CD4-positive, alpha-beta T cell (primary cell): ENCODE measurements around the gene CNTN3. TPM values are rescaled to one million over a fixed set of nuclear protein-coding genes. Genes with fewer than 3 reads are reported as not detected.

Experiments
- ATAC-seq: fragments of 200-7000 bp; cut with Tn5 transposase; one replicate; pipeline ENCODE4 v1.10.0; 2022; ENCODE audit warnings: mild to moderate bottlenecking; ENCODE audit not compliant: poor library complexity
- CTCF ChIA-PET: fragments of 350-600 bp; sonication (Branson Sonifier 250); formaldehyde crosslinking; loops from one replicate; lab custom pipeline; 2021; ENCODE audit warnings: antibody characterized with exemption, inconsistent platforms; lab: Charles Lee
- POLR2A ChIA-PET: fragments of 350-600 bp; sonication (Branson Sonifier 250); formaldehyde crosslinking; loops from one replicate; lab custom pipeline; 2021; ENCODE audit warnings: antibody characterized with exemption, inconsistent platforms; lab: Charles Lee
- DNase-seq, 14 experiments: peaks; one replicate each; pipeline ENCODE4 v3.0.0-alpha.2; 2013 to 2020; ENCODE audit warnings: mixed read lengths in 2 of 14
- H3K27ac ChIP-seq, 2 donors: one replicate each; pipeline versions ENCODE4 v1.5.1 to v1.7.0; 2013; ENCODE audit warnings: low read length in 2 of 2, low read depth in 1 of 2, mild to moderate bottlenecking in 1 of 2
- H3K27me3 ChIP-seq, 2 experiments: 1 replicate in 1 of 2; 2 replicates in 1 of 2; pipeline versions ENCODE4 v1.6.1 to v1.7.0; 2013; ENCODE audit warnings: low read length in 2 of 2, control low read depth in 1 of 2, mild to moderate bottlenecking in 1 of 2, moderate library complexity in 1 of 2; ENCODE audit not compliant: insufficient read depth in 2 of 2, control insufficient read depth in 1 of 2
- H3K36me3 ChIP-seq: one replicate; pipeline ENCODE4 v1.6.1; 2013; ENCODE audit warnings: low read length, control low read depth; ENCODE audit not compliant: insufficient read depth
- H3K4me1 ChIP-seq: one replicate; pipeline ENCODE4 v1.6.1; 2013; ENCODE audit warnings: low read length, control low read depth; ENCODE audit not compliant: insufficient read depth
- H3K4me3 ChIP-seq: one replicate; pipeline ENCODE4 v1.5.1; 2013; ENCODE audit warnings: mild to moderate bottlenecking, low read length, moderate library complexity
- H3K9me3 ChIP-seq, 2 experiments: 1 replicate in 1 of 2; 2 replicates in 1 of 2; pipeline versions ENCODE4 v1.6.1 to v1.7.0; 2013; ENCODE audit warnings: low read length in 2 of 2, mild to moderate bottlenecking in 2 of 2, control low read depth in 1 of 2, moderate library complexity in 1 of 2; ENCODE audit not compliant: control insufficient read depth in 1 of 2, insufficient read depth in 1 of 2
- H3K27ac Mint-ChIP-seq: one replicate; pipeline ENCODE4 v1.8.0; 2020; ENCODE audit warnings: mixed read lengths
- H3K27me3 Mint-ChIP-seq: one replicate; pipeline ENCODE4 v1.8.0; 2021; ENCODE audit warnings: mixed read lengths
- H3K36me3 Mint-ChIP-seq: one replicate; pipeline ENCODE4 v1.8.0; 2021; ENCODE audit warnings: low read depth, mixed read lengths
- H3K4me1 Mint-ChIP-seq: one replicate; pipeline ENCODE4 v1.8.0; 2021; ENCODE audit warnings: low read depth, mixed read lengths
- H3K4me3 Mint-ChIP-seq: one replicate; pipeline ENCODE4 v1.8.0; 2020; ENCODE audit warnings: mild to moderate bottlenecking, mixed read lengths
- H3K9me3 Mint-ChIP-seq: one replicate; pipeline ENCODE4 v1.8.0; 2020; ENCODE audit warnings: mixed read lengths
- CTCF ChIP-seq: fragments of 200-600 bp; IDR thresholded peaks from one replicate; pipeline ENCODE4 v1.8.0; 2022; ENCODE audit warnings: antibody characterized with exemption, mild to moderate bottlenecking
- intact Hi-C, 2 experiments: fragments of 100-400 bp; cut with DNase I in 1 of 2; cut with micrococcal nuclease in 1 of 2; formaldehyde crosslinking; loops; one replicate each; pipeline versions ENCODE4 v1.15.1 to v1.9.0; 2023 to 2025; cut with DNase I, micrococcal nuclease
- total RNA-seq, 174 experiments: library from RNA in 2 of 174; stranded (reverse) in 2 of 174; gene quantifications; one replicate each; pipeline ENCODE4 v1.2.3 and lab custom pipeline; 2021 to 2026

Gene CNTN3
- total RNA-seq, 2 experiments from 2014 or later = not detected

- intact Hi-C loops = no loop called here
- no peak for TF ChIP-seq CTCF
- Mint-ChIP-seq H3K9me3 (peaks cover 7% of the 10 kb centered on the region), H3K27me3 (peaks cover 26% of the 10 kb centered on the region), H3K27ac (no peak overlapping the region), H3K4me1 (no peaks in the 10 kb centered on the region), H3K36me3 (no peaks in the 10 kb centered on the region), H3K4me3 (no peak overlapping the region)
- ChIA-PET POLR2A (no interaction called here), CTCF (no interaction called here)
- H3K36me3 ChIP-seq = no peaks in the 10 kb centered on the region
- H3K4me1 ChIP-seq = no peaks in the 10 kb centered on the region
- no peak for ATAC-seq
- DNase-seq = no peak
- H3K9me3 ChIP-seq = peaks cover 0 to 6% of the 10 kb centered on the region in 2 experiments
- H3K27ac ChIP-seq = no peak overlapping the region
- H3K27me3 ChIP-seq = peaks cover 0 to 17% of the 10 kb centered on the region in 2 experiments
- H3K4me3 ChIP-seq = no peak overlapping the region
Observed at GRCh38 chr3:74613060-74613459, 1.4 kb downstream of the CNTN3 start.

GRCh38 chr3:74611206-74611605, 3.3 kb downstream of the CNTN3 start:
- TF ChIP-seq CTCF = no peak
- H3K36me3 Mint-ChIP-seq = no peaks in the 10 kb centered on the region

GRCh38 chr3:74607803-74608202, 6.7 kb downstream of the CNTN3 start:
- DNase-seq (no peak), ATAC-seq (no peak)
- Mint-ChIP-seq H3K4me1 (no peaks in the 10 kb centered on the region), H3K4me3 (no peak overlapping the region), H3K36me3 (no peaks in the 10 kb centered on the region), H3K9me3 (peaks cover 14% of the 10 kb centered on the region), H3K27me3 (peaks cover 9% of the 10 kb centered on the region), H3K27ac (no peak overlapping the region)
- Histone ChIP-seq H3K27me3 (peaks cover 0 to under 1% of the 10 kb centered on the region in 2 experiments), H3K4me3 (no peak overlapping the region), H3K9me3 (no peaks in the 10 kb centered on the region), H3K36me3 (no peaks in the 10 kb centered on the region), H3K4me1 (no peaks in the 10 kb centered on the region), H3K27ac (no peak overlapping the region)
- no peak for TF ChIP-seq CTCF
- CTCF ChIA-PET = no interaction called here
- intact Hi-C loops = no loop called here
- POLR2A ChIA-PET = no interaction called here

More at GRCh38 chr3:74611206-74611605, 3.3 kb downstream of the CNTN3 start:
- intact Hi-C loops = no loop called here
- POLR2A ChIA-PET = no interaction called here
- Histone ChIP-seq H3K4me3 (no peak overlapping the region), H3K4me1 (no peaks in the 10 kb centered on the region), H3K36me3 (no peaks in the 10 kb centered on the region), H3K27ac (no peak overlapping the region), H3K9me3 (peaks cover 0 to 6% of the 10 kb centered on the region in 2 experiments), H3K27me3 (peaks cover 0 to 17% of the 10 kb centered on the region in 2 experiments)
- ATAC-seq = no peak
- CTCF ChIA-PET = no interaction called here
- no peaks in the 10 kb centered on the region for H3K4me1 Mint-ChIP-seq
- DNase-seq = no peak
- no peak overlapping the region for H3K27ac Mint-ChIP-seq
- peaks cover 7% of the 10 kb centered on the region for H3K9me3 Mint-ChIP-seq
- no peak overlapping the region for H3K4me3 Mint-ChIP-seq
- peaks cover 20% of the 10 kb centered on the region for H3K27me3 Mint-ChIP-seq
